GM12878 (cell line): ENCODE data around the gene SP100. TPM values are rescaled to one million over a fixed set of nuclear protein-coding genes. Genes with fewer than 3 reads are reported as not detected.
A peak's percentile ranks its signal among the peaks of the same experiment; 100 is the strongest.

Experiments
- ATAC-seq: fragments of 200-7000 bp; cut with Tn5 transposase; 3 replicates; pipeline ENCODE4 v1.9.1; 2020; ENCODE audit warnings: mild to moderate bottlenecking, moderate library complexity
- BruUV-seq: library from RNA; stranded (reverse); fragments of 400-500 nt; replicated peaks from 2 replicates; lab custom pipeline; 2021; lab: Mats Ljungman, UMichigan
- CTCF ChIA-PET: fragments of 300-600 bp; sonication (Branson Sonifier 250); formaldehyde crosslinking; extraction: SDS; loops from one replicate; lab custom pipeline; 2021; ENCODE audit warnings: inconsistent platforms; lab: Yijun Ruan, JAX
- POLR2A ChIA-PET: fragments of 350-600 bp; formaldehyde crosslinking; extraction: SDS; loops from one replicate; lab custom pipeline; 2021; ENCODE audit warnings: inconsistent platforms; lab: Charles Lee
- RAD21 ChIA-PET: fragments of 300-600 bp; sonication (Branson Sonifier 250); formaldehyde crosslinking; loops from one replicate; lab custom pipeline; 2023; ENCODE audit warnings: antibody characterized with exemption; ENCODE audit not compliant: unreplicated experiment; lab: Charles Lee
- SMC1A ChIA-PET: fragments of 300-600 bp; sonication (Branson Sonifier 250); formaldehyde crosslinking; loops from one replicate; lab custom pipeline; 2023; ENCODE audit not compliant: unreplicated experiment, uncharacterized antibody; lab: Charles Lee
- DNase-seq: peaks from one replicate; pipeline ENCODE4 v3.0.0-alpha.2; 2011; ENCODE audit warnings: low read depth, low spot score
- FAIRE-seq: peaks from 3 replicates; lab custom pipeline; 2011; peaks lifted over from hg19 to GRCh38; lab: Jason Lieb, UNC
- H2AFZ ChIP-seq: 2 replicates; pipeline ENCODE4 v1.6.0; 2011; ENCODE audit warnings: low read depth, low read length, control low read depth; ENCODE audit not compliant: control insufficient read depth
- H3K27ac ChIP-seq: 2 replicates; pipeline ENCODE4 v1.5.1; 2011; ENCODE audit warnings: control low read depth; ENCODE audit not compliant: control insufficient read depth, insufficient read depth
- H3K27me3 ChIP-seq, 2 experiments: replicated peaks in 1 of 2; 2 replicates each; pipeline versions ENCODE4 v1.6.0 to v1.6.1; 2011; ENCODE audit warnings: low read length in 1 of 2; ENCODE audit not compliant: control insufficient read depth in 2 of 2, insufficient read depth in 2 of 2
- H3K36me3 ChIP-seq, 2 experiments: 2 replicates each; pipeline ENCODE4 v1.5.1; 2011; ENCODE audit warnings: low read length in 1 of 2; ENCODE audit not compliant: control insufficient read depth in 2 of 2, insufficient read depth in 2 of 2
- H3K4me1 ChIP-seq: 2 replicates; pipeline ENCODE4 v1.6.1; 2011; ENCODE audit warnings: mild to moderate bottlenecking, low read length, moderate library complexity, mixed read lengths; ENCODE audit not compliant: control insufficient read depth, insufficient read depth
- H3K4me2 ChIP-seq: 2 replicates; pipeline ENCODE4 v1.6.0; 2011; ENCODE audit warnings: control low read depth; ENCODE audit not compliant: control insufficient read depth, insufficient read depth
- H3K4me3 ChIP-seq: fragments of 200-600 bp; sonication (generic); 2 replicates; pipeline ENCODE4 v1.5.1; 2016
- H3K79me2 ChIP-seq: 2 replicates; pipeline ENCODE4 v1.6.0; 2011; ENCODE audit warnings: low read length; ENCODE audit not compliant: control insufficient read depth, insufficient read depth
- H3K9ac ChIP-seq: 2 replicates; pipeline ENCODE4 v1.8.0; 2011; ENCODE audit warnings: low read length, control low read depth, mixed read lengths; ENCODE audit not compliant: control insufficient read depth, insufficient read depth
- H3K9me3 ChIP-seq: replicated peaks from 3 replicates; pipeline ENCODE4 v1.5.1; 2011; ENCODE audit warnings: mild to moderate bottlenecking, low read length; ENCODE audit not compliant: control insufficient read depth, insufficient read depth
- H4K20me1 ChIP-seq: 2 replicates; pipeline ENCODE4 v1.6.0; 2011; ENCODE audit not compliant: control insufficient read depth, insufficient read depth
- ATF7 ChIP-seq: fragments of 450-650 bp; IDR thresholded peaks from 2 replicates; pipeline ENCODE4 v1.6.1; 2016; ENCODE audit warnings: low read depth, mild to moderate bottlenecking
- BACH1 ChIP-seq: fragments of 450-650 bp; IDR thresholded peaks from 2 replicates; pipeline ENCODE4 v1.6.1; 2017; ENCODE audit warnings: mild to moderate bottlenecking, borderline replicate concordance
- BMI1 ChIP-seq: fragments of 450-650 bp; IDR thresholded peaks from 2 replicates; pipeline ENCODE4 v1.6.1; 2016; ENCODE audit warnings: mild to moderate bottlenecking, moderate library complexity, borderline replicate concordance
- CREM ChIP-seq: IDR thresholded peaks from 2 replicates; pipeline ENCODE4 v1.6.1; 2014; ENCODE audit warnings: antibody characterized with exemption, low read depth
- FOXM1 ChIP-seq: IDR thresholded peaks from 2 replicates; pipeline ENCODE4 v1.6.1; 2012; ENCODE audit warnings: low read depth, mild to moderate bottlenecking, inconsistent platforms, low read length, moderate library complexity
- HDGF ChIP-seq: fragments of 450-650 bp; IDR thresholded peaks from 2 replicates; pipeline ENCODE4 v1.6.1; 2016; ENCODE audit warnings: antibody characterized with exemption
- MEF2A ChIP-seq: IDR thresholded peaks from 2 replicates; pipeline ENCODE4 v1.6.1; 2011; ENCODE audit warnings: low read depth, mild to moderate bottlenecking, low read length, moderate library complexity; ENCODE audit not compliant: insufficient read depth
- NFIC ChIP-seq: IDR thresholded peaks from 2 replicates; pipeline ENCODE4 v1.6.1; 2012; ENCODE audit warnings: low read depth, mild to moderate bottlenecking, inconsistent platforms, low read length, moderate library complexity
- NFYB ChIP-seq: IDR thresholded peaks from 2 replicates; pipeline ENCODE4 v1.6.1; 2011; ENCODE audit warnings: low read depth, mild to moderate bottlenecking, low read length, improper control_type of control experiment, moderate library complexity; ENCODE audit not compliant: insufficient read depth
- NR2C1 ChIP-seq: fragments of 450-650 bp; IDR thresholded peaks from 2 replicates; pipeline ENCODE4 v1.6.1; 2017; ENCODE audit warnings: antibody characterized with exemption, mild to moderate bottlenecking, moderate library complexity
- NRF1 ChIP-seq: conservative IDR thresholded peaks from 2 replicates; pipeline ENCODE4 v1.6.1; 2011; ENCODE audit warnings: mild to moderate bottlenecking, low read depth, low read length, improper control_type of control experiment
- PAX5 ChIP-seq: IDR thresholded peaks from 2 replicates; pipeline ENCODE4 v1.6.1; 2011; ENCODE audit warnings: low read depth, low read length, borderline replicate concordance
- RAD21 ChIP-seq: IDR thresholded peaks from 2 replicates; pipeline ENCODE4 v1.6.1; 2011; ENCODE audit warnings: mild to moderate bottlenecking, low read depth, low read length, moderate library complexity; ENCODE audit not compliant: insufficient read depth
- RUNX3 ChIP-seq: IDR thresholded peaks from 2 replicates; pipeline ENCODE4 v1.6.1; 2012; ENCODE audit warnings: low read length, inconsistent platforms
- SMAD1 ChIP-seq: fragments of 450-650 bp; IDR thresholded peaks from 2 replicates; pipeline ENCODE4 v1.6.1; 2018; ENCODE audit warnings: mild to moderate bottlenecking, low read depth; ENCODE audit not compliant: partially characterized antibody
- SPI1 ChIP-seq: IDR thresholded peaks from 2 replicates; pipeline ENCODE4 v1.6.1; 2011; ENCODE audit warnings: low read depth, mild to moderate bottlenecking, low read length, moderate library complexity, borderline replicate concordance; ENCODE audit not compliant: insufficient read depth
- YY1 ChIP-seq: IDR thresholded peaks from 2 replicates; pipeline ENCODE4 v1.6.1; 2011; ENCODE audit warnings: low read depth, mild to moderate bottlenecking, low read length
- WGBS: methylation state at CpG from one replicate; pipeline ENCODE4 v1.1.6; 2016; ENCODE audit warnings: low lambda C conversion rate; ENCODE audit not compliant: insufficient replicate concordance, insufficient coverage; ENCODE audit errors: missing lambda C conversion rate; 5-methylcytosine and 5-hydroxymethylcytosine counted together
- in situ Hi-C: fragments of 300-500 bp; cut with MboI; formaldehyde crosslinking; loops from 9 replicates; pipeline ENCODE4 v1.14.3; 2018; ENCODE audit warnings: mixed read lengths
- intact Hi-C: fragments of 100-400 bp; cut with micrococcal nuclease; formaldehyde crosslinking; loops from one replicate; pipeline ENCODE4 v1.14.2; 2022; ENCODE audit not compliant: unreplicated experiment
- polyA plus RNA-seq, 11 experiments: library from polyadenylated mRNA; depleted of rRNA in 4 of 11; unstranded in 6 of 11; stranded (reverse) in 5 of 11; fragments of >200 nt; fragmentation: Nextera tagmentation in 4 of 11; fragmentation: Illumina TruSeq in 1 of 11; extraction: Ambion mirVana in 4 of 11; extraction: Trizol in 1 of 11; gene quantifications; 1 replicate in 1 of 11; 2 replicates in 10 of 11; pipeline versions ENCODE4 v1.2.1 to v1.2.3, GENCODE V29; 2011 to 2016; ENCODE audit warnings: inconsistent platforms in 2 of 11, missing spikeins in 2 of 11, low read depth in 1 of 11
- total RNA-seq, 4 experiments: library from RNA; depleted of rRNA in 3 of 4; stranded (reverse); fragments of >200 nt in 3 of 4; fragmentation: Illumina TruSeq in 1 of 4; extraction: Trizol in 1 of 4; gene quantifications; 2 replicates each; pipeline versions ENCODE4 v1.2.1 to v1.2.3, GENCODE V29; 2013 to 2021

The SP100 gene
- total and polyA plus RNA-seq, 10 of the 15 experiments (the other 5 are each of a cell fraction or from before 2014, with no cell fraction given): 109 to 239 (median 180) TPM

- in situ Hi-C loops: no loop called here
- Histone ChIP-seq H3K4me1 (peaks cover 15% of the 10 kb centered on the region), H3K27me3 (no peaks in the 10 kb centered on the region), H2AFZ (no peak overlapping the region), H3K4me2 (no peak overlapping the region), H3K4me3 (no peak overlapping the region), H3K36me3 (peaks cover 18 to 60% of the 10 kb centered on the region in 2 experiments), H3K79me2 (peaks cover 14% of the 10 kb centered on the region)
- ChIA-PET SMC1A (interaction anchor here (0.8 to 1.6 kb wide), 4 partner anchors 10 to 339 kb away, joined by 3 to 9 read pairs (median 4); no protein-coding TSS in a partner anchor), CTCF (no interaction called here), POLR2A (interaction anchor here (0.9 kb wide), 1 partner anchor 12 kb away, joined by 3 read pairs; no protein-coding TSS in a partner anchor), RAD21 (interaction anchor here (1.1 kb wide), 1 partner anchor 12 kb away, joined by 3 read pairs; no protein-coding TSS in a partner anchor)
- intact Hi-C loops: no loop called here
- no peak for FAIRE-seq
- ATAC-seq: no peak
- TF ChIP-seq SPI1 (peak; percentile 41; the same call in 1 of the 2 replicates), RAD21 (no peak), FOXM1 (no peak), NRF1 (no peak), YY1 (peak; percentile 17; the same call in 1 of the 2 replicates)
- TF ChIP-seq, all 136 proteins: peak for 2
- no peak for DNase-seq
- Histone ChIP-seq H3K9me3 (peaks cover 9% of the 10 kb centered on the region), H4K20me1 (no peaks in the 10 kb centered on the region), H3K27ac (no peak overlapping the region), H3K9ac (no peak overlapping the region)
- no TSS peak for BruUV-seq
Measured at GRCh38 chr2:230459216-230459615, 43.2 kb downstream of the SP100 start.

- no peak overlapping the region for H3K4me3 ChIP-seq
- in situ Hi-C loops: no loop called here
- H3K9me3 ChIP-seq: no peaks in the 10 kb centered on the region; the same call in 2 of the 3 replicates
- SMC1A ChIA-PET: interaction anchor here (0.7 to 3.0 kb wide), 27 partner anchors 9 to 326 kb away, joined by 3 to 15 read pairs (median 5); no protein-coding TSS in a partner anchor
- POLR2A ChIA-PET: interaction anchor here (0.6 to 2.9 kb wide), 7 partner anchors 12 to 254 kb away, joined by 3 to 16 read pairs (median 3); no protein-coding TSS in a partner anchor
- H3K27me3 ChIP-seq: no peaks in the 10 kb centered on the region
- peak overlapping the region; percentile 21 for H3K27ac ChIP-seq
- H3K36me3 ChIP-seq: peaks cover 5 to 12% of the 10 kb centered on the region in 2 experiments
- BruUV-seq: TSS peak; percentile 35
- no peak overlapping the region for H2AFZ ChIP-seq
- WGBS: 12% methylated on average over 4 of the region's 4 CpGs
- peaks cover 32% of the 10 kb centered on the region for H3K4me1 ChIP-seq
- peak overlapping the region; percentile 21; the same call in 1 of the 2 replicates for H3K4me2 ChIP-seq
- H3K79me2 ChIP-seq: no peaks in the 10 kb centered on the region
- DNase-seq (peak; percentile 41), ATAC-seq (peak; percentile 80), FAIRE-seq (peak; percentile 7)
- intact Hi-C loops: loop anchor here (2.0 to 5.0 kb wide), 2 partner anchors 52 to 141 kb away; no protein-coding TSS in a partner anchor
- RAD21 ChIA-PET: interaction anchor here (0.7 to 2.8 kb wide), 20 partner anchors 12 to 268 kb away, joined by 3 to 14 read pairs (median 5); partner anchors contain the start of gene SP140L
- CTCF ChIA-PET: interaction anchor here (0.6 to 1.7 kb wide), 10 partner anchors 9 to 336 kb away, joined by 3 to 6 read pairs (median 4); no protein-coding TSS in a partner anchor
- H3K9ac ChIP-seq: no peak overlapping the region
- H4K20me1 ChIP-seq: no peaks in the 10 kb centered on the region
- TF ChIP-seq CREM (peak; percentile 59), NR2C1 (no peak), MEF2A (peak; percentile 65; the same call in 1 of the 2 replicates), HDGF (0 out of 2 replicates have a peak, but pooled peaks have one; percentile 40), NFYB (0 out of 2 replicates have a peak, but pooled peaks have one; percentile 33), BACH1 (0 out of 2 replicates have a peak, but pooled peaks have one; percentile 37), RUNX3 (peak; percentile 77), ATF7 (peak; percentile 69), NFIC (peak; percentile 59; the same call in 1 of the 2 replicates), SMAD1 (no peak), SPI1 (peak; percentile 88), PAX5 (0 out of 2 replicates have a peak, but pooled peaks have one; percentile 32), BMI1 (no peak)
Measured at GRCh38 chr2:230471074-230471473, 55.1 kb downstream of the SP100 start.
